IMR-90 (cell line): ENCODE results near the gene WDR91. TPM values are rescaled to one million over a fixed set of nuclear protein-coding genes. Genes with fewer than 3 reads are reported as not detected.

Experiments
- ATAC-seq: fragments of 200-7000 bp; cut with Tn5 transposase; 2 replicates; pipeline ENCODE4 v1.9.1; 2020; ENCODE audit warnings: low read depth, mild to moderate bottlenecking, moderate library complexity
- BruUV-seq: library from RNA; stranded (reverse); fragments of 400-500 nt; replicated peaks from 2 replicates; lab custom pipeline; 2021; lab: Mats Ljungman, UMichigan
- CTCF ChIA-PET: fragments of 300-600 bp; formaldehyde crosslinking; extraction: SDS; loops from one replicate; lab custom pipeline; 2021; ENCODE audit warnings: antibody characterized with exemption; lab: Yijun Ruan, JAX
- POLR2A ChIA-PET: fragments of 300-600 bp; sonication (Branson Sonifier 250); formaldehyde crosslinking; loops from one replicate; lab custom pipeline; 2022; ENCODE audit warnings: antibody characterized with exemption; ENCODE audit not compliant: unreplicated experiment; lab: Charles Lee
- DNase-seq: peaks from one replicate; pipeline ENCODE4 v3.0.0; 2013
- H2AFZ ChIP-seq: replicated peaks from 2 replicates; pipeline ENCODE3; 2013; ENCODE audit warnings: low read length, mild to moderate bottlenecking; ENCODE audit not compliant: poor library complexity
- H2AK5ac ChIP-seq: 2 replicates; pipeline ENCODE4 v1.6.1; 2013; ENCODE audit warnings: low read depth, low read length, inconsistent platforms
- H2AK9ac ChIP-seq: replicated peaks from 2 replicates; pipeline ENCODE3; 2013; ENCODE audit warnings: mild to moderate bottlenecking, low read depth, low read length, moderate library complexity; ENCODE audit not compliant: poor library complexity
- H2BK120ac ChIP-seq: 2 replicates; pipeline ENCODE4 v1.6.1; 2013; ENCODE audit warnings: low read depth, low read length, inconsistent platforms
- H2BK15ac ChIP-seq: 3 replicates; pipeline ENCODE4 v1.6.1; 2013; ENCODE audit warnings: low read depth, low read length, inconsistent platforms
- H2BK20ac ChIP-seq: 2 replicates; pipeline ENCODE4 v1.6.1; 2013; ENCODE audit warnings: low read depth, mild to moderate bottlenecking, inconsistent platforms, low read length, moderate library complexity
- H2BK5ac ChIP-seq: 2 replicates; pipeline ENCODE4 v1.6.1; 2013; ENCODE audit warnings: mild to moderate bottlenecking, low read depth, low read length, inconsistent platforms; ENCODE audit not compliant: poor library complexity, severe bottlenecking
- H3K14ac ChIP-seq: replicated peaks from 2 replicates; pipeline ENCODE4 v1.6.1; 2013; ENCODE audit warnings: low read depth, low read length, inconsistent platforms
- H3K18ac ChIP-seq: 2 replicates; pipeline ENCODE4 v1.6.1; 2013; ENCODE audit warnings: low read depth, low read length, control low read depth
- H3K23ac ChIP-seq: 2 replicates; pipeline ENCODE4 v1.6.1; 2013; ENCODE audit warnings: low read depth, low read length, inconsistent platforms
- H3K27ac ChIP-seq: 2 replicates; pipeline ENCODE4 v1.5.1; 2013; ENCODE audit warnings: mild to moderate bottlenecking, control low read depth, low read length; ENCODE audit not compliant: insufficient read depth
- H3K27me3 ChIP-seq: 2 replicates; pipeline ENCODE4 v1.6.1; 2013; ENCODE audit warnings: low read length; ENCODE audit not compliant: control insufficient read depth, insufficient read depth
- H3K36me3 ChIP-seq: 2 replicates; pipeline ENCODE4 v1.6.1; 2013; ENCODE audit warnings: low read length, mixed read lengths; ENCODE audit not compliant: control insufficient read depth, insufficient read depth
- H3K4ac ChIP-seq: 2 replicates; pipeline ENCODE4 v1.6.1; 2013; ENCODE audit warnings: low read depth, low read length, inconsistent platforms
- H3K4me1 ChIP-seq: 2 replicates; pipeline ENCODE4 v1.6.1; 2013; ENCODE audit warnings: low read length, mixed read lengths; ENCODE audit not compliant: control insufficient read depth, insufficient read depth
- H3K4me2 ChIP-seq: 2 replicates; pipeline ENCODE4 v1.6.1; 2013; ENCODE audit warnings: low read depth, mild to moderate bottlenecking, control low read depth, low read length, moderate library complexity
- H3K4me3 ChIP-seq: 2 replicates; pipeline ENCODE4 v1.5.1; 2013; ENCODE audit warnings: low read depth, mild to moderate bottlenecking, control low read depth, low read length, moderate library complexity; ENCODE audit not compliant: insufficient read depth
- H3K56ac ChIP-seq: 2 replicates; pipeline ENCODE4 v1.6.1; 2013; ENCODE audit warnings: low read length, inconsistent platforms; ENCODE audit not compliant: insufficient read depth; ENCODE audit errors: extremely low read depth
- H3K79me1 ChIP-seq, 2 experiments: 2 replicates each; pipeline ENCODE4 v1.6.1; 2013; ENCODE audit warnings: low read length in 2 of 2, inconsistent platforms in 1 of 2, low read depth in 1 of 2
- H3K9ac ChIP-seq: 2 replicates; pipeline ENCODE4 v1.6.1; 2013; ENCODE audit warnings: low read depth, low read length, control low read depth
- H3K9me1 ChIP-seq: 2 replicates; pipeline ENCODE4 v1.6.1; 2013; ENCODE audit warnings: low read length, inconsistent platforms; ENCODE audit not compliant: insufficient read depth
- H3K9me3 ChIP-seq: 2 replicates; pipeline ENCODE4 v1.6.1; 2013; ENCODE audit warnings: low read length; ENCODE audit not compliant: control insufficient read depth, insufficient read depth
- H4K20me1 ChIP-seq: 2 replicates; pipeline ENCODE4 v1.6.1; 2013; ENCODE audit warnings: low read length, inconsistent platforms; ENCODE audit not compliant: insufficient read depth
- H4K5ac ChIP-seq: 2 replicates; pipeline ENCODE4 v1.6.1; 2013; ENCODE audit warnings: mild to moderate bottlenecking, low read depth, low read length, control low read depth
- H4K8ac ChIP-seq, 2 experiments: 2 replicates each; pipeline ENCODE4 v1.6.1; 2013; ENCODE audit warnings: low read depth in 2 of 2, low read length in 2 of 2, control low read depth in 1 of 2, inconsistent platforms in 1 of 2
- H4K91ac ChIP-seq: 2 replicates; pipeline ENCODE4 v1.6.1; 2013; ENCODE audit warnings: low read depth, low read length, inconsistent platforms; ENCODE audit not compliant: insufficient read depth
- BHLHE40 ChIP-seq: fragments of 150-350 bp; IDR thresholded peaks from 2 replicates; pipeline ENCODE4 v1.6.1; 2016; ENCODE audit warnings: mild to moderate bottlenecking, low read depth, low read length
- CEBPB ChIP-seq: IDR thresholded peaks from 2 replicates; pipeline ENCODE4 v1.6.1; 2012; ENCODE audit warnings: low read depth, low read length, improper control_type of control experiment
- CHD1 ChIP-seq: IDR thresholded peaks from 2 replicates; pipeline ENCODE4 v1.6.1; 2012; ENCODE audit warnings: low read depth, low read length, improper control_type of control experiment
- FOS ChIP-seq: fragments of 150-350 bp; IDR thresholded peaks from 2 replicates; pipeline ENCODE4 v1.6.1; 2016; ENCODE audit warnings: low read depth, low read length
- MAFK ChIP-seq: IDR thresholded peaks from 2 replicates; pipeline ENCODE4 v1.6.1; 2012; ENCODE audit warnings: low read depth, low read length, improper control_type of control experiment
- MAZ ChIP-seq: IDR thresholded peaks from 2 replicates; pipeline ENCODE4 v1.6.1; 2012; ENCODE audit warnings: low read depth, mild to moderate bottlenecking, low read length, improper control_type of control experiment, moderate library complexity, borderline replicate concordance
- MXI1 ChIP-seq: IDR thresholded peaks from 2 replicates; pipeline ENCODE4 v1.6.1; 2012; ENCODE audit warnings: low read depth, mild to moderate bottlenecking, low read length, moderate library complexity, borderline replicate concordance
- NFE2L2 ChIP-seq: fragments of 150-350 bp; IDR thresholded peaks from 2 replicates; pipeline ENCODE4 v1.6.1; 2016; ENCODE audit warnings: low read depth, mild to moderate bottlenecking, low read length
- POLR2A ChIP-seq: IDR thresholded peaks from 2 replicates; pipeline ENCODE4 v1.6.1; 2012; ENCODE audit warnings: mild to moderate bottlenecking, low read depth, low read length
- RAD21 ChIP-seq: IDR thresholded peaks from 2 replicates; pipeline ENCODE4 v1.6.1; 2012; ENCODE audit warnings: low read length, improper control_type of control experiment
- RCOR1 ChIP-seq: IDR thresholded peaks from 2 replicates; pipeline ENCODE4 v1.6.1; 2012; ENCODE audit warnings: mild to moderate bottlenecking, low read length, improper control_type of control experiment; ENCODE audit not compliant: insufficient replicate concordance
- RFX5 ChIP-seq: IDR thresholded peaks from 2 replicates; pipeline ENCODE4 v1.8.0; 2012; ENCODE audit warnings: low read depth, mild to moderate bottlenecking, low read length, moderate library complexity
- dilution Hi-C: fragments of 300-500 bp; cut with HindIII; formaldehyde crosslinking; loops from one replicate; pipeline ENCODE4 v1.14.3; 2018; ENCODE audit warnings: low sequenced_read_pairs; ENCODE audit not compliant: unreplicated experiment
- in situ Hi-C: fragments of 300-500 bp; cut with MboI; formaldehyde crosslinking; loops from 3 replicates; pipeline ENCODE4 v1.14.3; 2019; ENCODE audit warnings: low sequenced_read_pairs, inconsistent platforms, mixed read lengths
- intact Hi-C: fragments of 100-400 bp; cut with micrococcal nuclease; formaldehyde crosslinking; loops from 2 replicates; pipeline ENCODE4 v1.10.0; 2022
- polyA plus RNA-seq, 3 experiments: library from polyadenylated mRNA; depleted of rRNA; stranded (reverse); fragments of >200 nt; gene quantifications; 2 replicates each; pipeline ENCODE4 v1.2.3, GENCODE V29; 2012; ENCODE audit warnings: low replicate concordance in 1 of 3
- total RNA-seq: library from RNA; depleted of rRNA; stranded (reverse); fragments of >200 nt; gene quantifications from 2 replicates; pipeline ENCODE4 v1.2.3, GENCODE V29; 2012
- TF ChIP-seq, protein P1 (sequence below): fragments of 150-350 bp; IDR thresholded peaks from 2 replicates; pipeline ENCODE4 v1.6.1; 2016; ENCODE audit warnings: low read depth, mild to moderate bottlenecking, low read length, moderate library complexity, borderline replicate concordance
- TF ChIP-seq, protein P2 (sequence below): fragments of 150-350 bp; IDR thresholded peaks from 2 replicates; pipeline ENCODE4 v1.6.1; 2017; ENCODE audit warnings: mild to moderate bottlenecking, antibody characterized with exemption, low read length, low read depth
- TF ChIP-seq, protein P3 (sequence below): conservative IDR thresholded peaks from 2 replicates; pipeline ENCODE4 v1.5.1; 2012; ENCODE audit warnings: mild to moderate bottlenecking, low read depth, low read length, improper control_type of control experiment

Gene WDR91
- total and polyA plus RNA-seq, 2 of the 4 experiments (the other 2 are of a cell fraction): 5.2 to 10.3 TPM

DNA sequence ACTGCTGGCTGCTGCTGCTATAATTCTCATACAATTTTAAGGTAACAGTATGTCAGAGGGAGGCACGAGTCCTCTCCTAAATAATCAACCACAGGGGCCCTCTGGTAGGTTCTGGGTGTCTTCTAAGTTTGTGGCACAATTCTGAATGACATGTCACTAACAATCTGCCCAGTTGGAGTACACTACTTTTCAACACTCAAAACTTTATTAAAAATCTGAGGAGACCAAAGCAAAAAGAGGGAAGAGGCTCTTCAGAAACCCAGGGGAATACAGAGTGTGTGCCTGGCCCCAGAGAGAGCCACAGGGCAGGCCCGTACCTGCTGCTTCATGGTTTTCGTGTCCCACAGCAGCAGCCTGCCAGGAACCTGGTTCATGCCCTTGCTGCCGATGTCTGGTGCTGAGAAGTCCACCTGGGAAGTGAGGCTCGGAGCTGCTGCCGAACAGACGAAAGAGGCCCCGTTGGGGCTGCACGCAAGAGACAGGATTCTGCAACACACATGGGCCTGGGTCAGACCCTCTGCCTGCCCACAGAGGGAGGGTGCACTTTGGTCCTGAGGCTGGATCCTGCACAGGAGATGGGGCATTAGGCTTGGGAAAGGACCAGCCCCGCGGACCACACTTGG lies 18.3 kb downstream of the WDR91 start (continued):
- TF ChIP-seq CEBPB: no peak
- TF ChIP-seq RFX5: no peak

- no peak for DNase-seq
- no peak overlapping the region for H4K8ac ChIP-seq
- no peak overlapping the region for H2AFZ ChIP-seq
- no peak overlapping the region for H2BK20ac ChIP-seq
- peaks cover 13% of the 10 kb centered on the region for H3K4me1 ChIP-seq
- ChIA-PET POLR2A (no interaction called here), CTCF (no interaction called here)
- no peak overlapping the region for H2BK15ac ChIP-seq
- no peak overlapping the region for H4K91ac ChIP-seq
- no peaks in the 10 kb centered on the region for H3K9me3 ChIP-seq
- BruUV-seq: no TSS peak
- H3K79me1 ChIP-seq: 0 out of 4 replicates have a peak, but pooled peaks cover 0 to 11% of the 10 kb centered on the region in 2 experiments
- no peak overlapping the region for H3K4me3 ChIP-seq
- no peak overlapping the region for H3K23ac ChIP-seq
- H3K27ac ChIP-seq: no peak overlapping the region
- no peak overlapping the region for H3K18ac ChIP-seq
- no peak overlapping the region for H2BK120ac ChIP-seq
- no peak overlapping the region for H4K5ac ChIP-seq
- in situ Hi-C loops (no loop called here), intact Hi-C loops (no loop called here), dilution Hi-C loops (no loop called here)
- ATAC-seq: no peak
- no peak overlapping the region for H3K9ac ChIP-seq
- peaks cover 43% of the 10 kb centered on the region for H3K36me3 ChIP-seq
- H2AK5ac ChIP-seq: no peak overlapping the region
- no peak overlapping the region for H3K56ac ChIP-seq
- H3K9me1 ChIP-seq: peaks cover 11% of the 10 kb centered on the region
- no peak overlapping the region for H3K14ac ChIP-seq
- H4K20me1 ChIP-seq: no peaks in the 10 kb centered on the region
- H3K27me3 ChIP-seq: no peaks in the 10 kb centered on the region
- H3K4ac ChIP-seq: no peak overlapping the region
- no peak overlapping the region for H2AK9ac ChIP-seq
- H3K4me2 ChIP-seq: no peak overlapping the region
- H2BK5ac ChIP-seq: no peak overlapping the region
- TF ChIP-seq CHD1 (no peak), RFX5 (no peak), RCOR1 (no peak), NFE2L2 (no peak), BHLHE40 (no peak), POLR2A (no peak), MAFK (no peak), CEBPB (no peak), MXI1 (no peak), RAD21 (no peak), MAZ (no peak), FOS (no peak)
- TF ChIP-seq, protein P1, sequence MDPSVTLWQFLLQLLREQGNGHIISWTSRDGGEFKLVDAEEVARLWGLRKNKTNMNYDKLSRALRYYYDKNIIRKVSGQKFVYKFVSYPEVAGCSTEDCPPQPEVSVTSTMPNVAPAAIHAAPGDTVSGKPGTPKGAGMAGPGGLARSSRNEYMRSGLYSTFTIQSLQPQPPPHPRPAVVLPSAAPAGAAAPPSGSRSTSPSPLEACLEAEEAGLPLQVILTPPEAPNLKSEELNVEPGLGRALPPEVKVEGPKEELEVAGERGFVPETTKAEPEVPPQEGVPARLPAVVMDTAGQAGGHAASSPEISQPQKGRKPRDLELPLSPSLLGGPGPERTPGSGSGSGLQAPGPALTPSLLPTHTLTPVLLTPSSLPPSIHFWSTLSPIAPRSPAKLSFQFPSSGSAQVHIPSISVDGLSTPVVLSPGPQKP: no peak
- TF ChIP-seq, protein P2, sequence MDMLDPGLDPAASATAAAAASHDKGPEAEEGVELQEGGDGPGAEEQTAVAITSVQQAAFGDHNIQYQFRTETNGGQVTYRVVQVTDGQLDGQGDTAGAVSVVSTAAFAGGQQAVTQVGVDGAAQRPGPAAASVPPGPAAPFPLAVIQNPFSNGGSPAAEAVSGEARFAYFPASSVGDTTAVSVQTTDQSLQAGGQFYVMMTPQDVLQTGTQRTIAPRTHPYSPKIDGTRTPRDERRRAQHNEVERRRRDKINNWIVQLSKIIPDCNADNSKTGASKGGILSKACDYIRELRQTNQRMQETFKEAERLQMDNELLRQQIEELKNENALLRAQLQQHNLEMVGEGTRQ: no peak
- TF ChIP-seq, protein P3, sequence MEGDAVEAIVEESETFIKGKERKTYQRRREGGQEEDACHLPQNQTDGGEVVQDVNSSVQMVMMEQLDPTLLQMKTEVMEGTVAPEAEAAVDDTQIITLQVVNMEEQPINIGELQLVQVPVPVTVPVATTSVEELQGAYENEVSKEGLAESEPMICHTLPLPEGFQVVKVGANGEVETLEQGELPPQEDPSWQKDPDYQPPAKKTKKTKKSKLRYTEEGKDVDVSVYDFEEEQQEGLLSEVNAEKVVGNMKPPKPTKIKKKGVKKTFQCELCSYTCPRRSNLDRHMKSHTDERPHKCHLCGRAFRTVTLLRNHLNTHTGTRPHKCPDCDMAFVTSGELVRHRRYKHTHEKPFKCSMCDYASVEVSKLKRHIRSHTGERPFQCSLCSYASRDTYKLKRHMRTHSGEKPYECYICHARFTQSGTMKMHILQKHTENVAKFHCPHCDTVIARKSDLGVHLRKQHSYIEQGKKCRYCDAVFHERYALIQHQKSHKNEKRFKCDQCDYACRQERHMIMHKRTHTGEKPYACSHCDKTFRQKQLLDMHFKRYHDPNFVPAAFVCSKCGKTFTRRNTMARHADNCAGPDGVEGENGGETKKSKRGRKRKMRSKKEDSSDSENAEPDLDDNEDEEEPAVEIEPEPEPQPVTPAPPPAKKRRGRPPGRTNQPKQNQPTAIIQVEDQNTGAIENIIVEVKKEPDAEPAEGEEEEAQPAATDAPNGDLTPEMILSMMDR: no peak
Measured at GRCh38 chr7:135190703-135191102, 20.6 kb downstream of the WDR91 start.
